Neural progenitor cell (in vitro differentiated cells): Measurements from ENCODE around the gene ARHGAP20. TPM values are rescaled to one million over a fixed set of nuclear protein-coding genes. Genes with fewer than 3 reads are reported as not detected.

Source experiments
- DNase-seq: peaks from one replicate; pipeline ENCODE4 v3.0.0-alpha.2; 2016; ENCODE audit warnings: low spot score
- H2AFZ ChIP-seq: fragments of 200-600 bp; sonication (generic); replicated peaks from 2 replicates; pipeline ENCODE4 v1.6.1; 2016; ENCODE audit warnings: antibody characterized with exemption
- H3F3A ChIP-seq: fragments of 200-600 bp; sonication (generic); 2 replicates; pipeline ENCODE4 v1.6.1; 2016; ENCODE audit warnings: antibody characterized with exemption, low read depth
- H3K27ac ChIP-seq: fragments of 200-600 bp; sonication (generic); 2 replicates; pipeline ENCODE4 v1.5.1; 2016; ENCODE audit warnings: mild to moderate bottlenecking
- H3K27me3 ChIP-seq: fragments of 200-600 bp; sonication (generic); 2 replicates; pipeline ENCODE4 v1.6.1; 2016; ENCODE audit warnings: mild to moderate bottlenecking, moderate library complexity
- H3K36me3 ChIP-seq: fragments of 200-600 bp; sonication (generic); 2 replicates; pipeline ENCODE4 v1.5.1; 2016
- H3K4me1 ChIP-seq: fragments of 200-600 bp; sonication (generic); 2 replicates; pipeline ENCODE4 v1.6.1; 2016; ENCODE audit warnings: mixed run types
- H3K4me2 ChIP-seq: fragments of 200-600 bp; sonication (generic); 2 replicates; pipeline ENCODE4 v1.6.1; 2016
- H3K4me3 ChIP-seq: fragments of 200-600 bp; sonication (generic); 2 replicates; pipeline ENCODE4 v1.5.1; 2016
- H3K79me2 ChIP-seq: fragments of 200-600 bp; sonication (generic); 2 replicates; pipeline ENCODE4 v1.6.1; 2016; ENCODE audit warnings: low read depth
- H3K9ac ChIP-seq: fragments of 200-600 bp; sonication (generic); 2 replicates; pipeline ENCODE4 v1.6.1; 2016
- H3K9me3 ChIP-seq: fragments of 200-600 bp; sonication (generic); 2 replicates; pipeline ENCODE4 v1.5.1; 2016; ENCODE audit warnings: low read depth
- H4K20me1 ChIP-seq: fragments of 200-600 bp; sonication (generic); 2 replicates; pipeline ENCODE4 v1.6.1; 2016; ENCODE audit warnings: low read depth
- H3K27ac Mint-ChIP-seq: 3 replicates; pipeline ENCODE4 v1.8.0; 2021; ENCODE audit warnings: mixed read lengths
- H3K27me3 Mint-ChIP-seq: 2 replicates; pipeline ENCODE4 v1.8.0; 2022; ENCODE audit warnings: low read depth, mild to moderate bottlenecking, inconsistent platforms, moderate library complexity, mixed read lengths; ENCODE audit not compliant: insufficient read depth
- H3K36me3 Mint-ChIP-seq: 3 replicates; pipeline ENCODE4 v1.8.0; 2021; ENCODE audit warnings: mixed read lengths
- H3K4me1 Mint-ChIP-seq: 3 replicates; pipeline ENCODE4 v1.8.0; 2021; ENCODE audit warnings: mixed read lengths
- H3K4me3 Mint-ChIP-seq: 3 replicates; pipeline ENCODE4 v1.8.0; 2021; ENCODE audit warnings: mild to moderate bottlenecking, moderate library complexity, mixed read lengths
- H3K9me3 Mint-ChIP-seq: 3 replicates; pipeline ENCODE4 v1.8.0; 2020; ENCODE audit warnings: mixed read lengths
- CTCF ChIP-seq: fragments of 200-600 bp; sonication (generic); IDR thresholded peaks from 2 replicates; pipeline ENCODE4 v1.5.1; 2017; ENCODE audit warnings: antibody characterized with exemption, mild to moderate bottlenecking
- EZH2 ChIP-seq: fragments of 200-600 bp; sonication (generic); IDR thresholded peaks from 2 replicates; pipeline ENCODE4 v1.6.1; 2017; ENCODE audit warnings: antibody characterized with exemption, mild to moderate bottlenecking, moderate library complexity
- EZH2phosphoT487 ChIP-seq: fragments of 200-600 bp; sonication (generic); IDR thresholded peaks from 2 replicates; pipeline ENCODE4 v1.6.1; 2017; ENCODE audit warnings: antibody characterized with exemption
- total RNA-seq: library from RNA; depleted of rRNA; stranded (reverse); fragments of >200 nt; gene quantifications from 2 replicates; pipeline ENCODE4 v1.2.3, GENCODE V29; 2015; ENCODE audit warnings: low replicate concordance

The ARHGAP20 gene
- total RNA-seq, 1 donor from 2014 or later: not detected

GRCh38 chr11:110601936-110602335 is 110.3 kb downstream of the ARHGAP20 start:
- DNase-seq: no peak
- Histone ChIP-seq H3K36me3 (no peaks in the 10 kb centered on the region), H3K4me1 (no peaks in the 10 kb centered on the region), H3K27ac (no peak overlapping the region), H3K79me2 (no peaks in the 10 kb centered on the region), H2AFZ (no peak overlapping the region), H3K27me3 (peaks cover 18% of the 10 kb centered on the region), H3K4me3 (no peak overlapping the region), H4K20me1 (no peaks in the 10 kb centered on the region), H3K9me3 (no peaks in the 10 kb centered on the region), H3K9ac (no peak overlapping the region), H3K4me2 (no peak overlapping the region), H3F3A (no peaks in the 10 kb centered on the region)
- Mint-ChIP-seq H3K9me3 (peaks cover 3% of the 10 kb centered on the region), H3K36me3 (no peaks in the 10 kb centered on the region), H3K4me3 (no peak overlapping the region), H3K4me1 (peaks cover 3% of the 10 kb centered on the region), H3K27ac (no peak overlapping the region), H3K27me3 (no peaks in the 10 kb centered on the region)
- no peak for TF ChIP-seq CTCF
- TF ChIP-seq EZH2: no peak
- no peak for TF ChIP-seq EZH2phosphoT487

GRCh38 chr11:110600322-110600721 is 111.9 kb downstream of the ARHGAP20 start:
- H3K27me3 Mint-ChIP-seq: no peaks in the 10 kb centered on the region
- no peaks in the 10 kb centered on the region for H3K4me1 Mint-ChIP-seq
- TF ChIP-seq EZH2 (no peak), CTCF (no peak), EZH2phosphoT487 (no peak)
- no peak overlapping the region for H2AFZ ChIP-seq
- no peak overlapping the region for H3K4me3 ChIP-seq
- H3K4me2 ChIP-seq: no peak overlapping the region
- no peaks in the 10 kb centered on the region for H3K4me1 ChIP-seq
- no peak overlapping the region for H3K27ac Mint-ChIP-seq
- H3K9me3 ChIP-seq: no peaks in the 10 kb centered on the region
- no peaks in the 10 kb centered on the region for H4K20me1 ChIP-seq
- H3F3A ChIP-seq: no peaks in the 10 kb centered on the region
- no peak overlapping the region for H3K4me3 Mint-ChIP-seq
- H3K36me3 ChIP-seq: no peaks in the 10 kb centered on the region
- H3K36me3 Mint-ChIP-seq: no peaks in the 10 kb centered on the region
- no peak overlapping the region for H3K9ac ChIP-seq
- H3K27me3 ChIP-seq: peaks cover 13% of the 10 kb centered on the region
- H3K9me3 Mint-ChIP-seq: peaks cover 3% of the 10 kb centered on the region
- H3K27ac ChIP-seq: no peak overlapping the region
- no peaks in the 10 kb centered on the region for H3K79me2 ChIP-seq
- DNase-seq: no peak

- H3K27ac Mint-ChIP-seq: no peak overlapping the region
Measured at GRCh38 chr11:110599207-110599606, 113.0 kb downstream of the ARHGAP20 start.

More at GRCh38 chr11:110599207-110599606, 113.0 kb downstream of the ARHGAP20 start:
- DNase-seq: no peak
- Histone ChIP-seq H3K4me3 (no peak overlapping the region), H3K79me2 (no peaks in the 10 kb centered on the region), H3F3A (no peaks in the 10 kb centered on the region), H3K4me2 (no peak overlapping the region), H3K36me3 (no peaks in the 10 kb centered on the region), H3K9ac (no peak overlapping the region), H2AFZ (no peak overlapping the region), H3K27ac (no peak overlapping the region), H3K9me3 (no peaks in the 10 kb centered on the region), H3K4me1 (no peaks in the 10 kb centered on the region), H3K27me3 (peaks cover 3% of the 10 kb centered on the region), H4K20me1 (no peaks in the 10 kb centered on the region)
- H3K9me3 Mint-ChIP-seq: peaks cover 3% of the 10 kb centered on the region
- H3K4me1 Mint-ChIP-seq: no peaks in the 10 kb centered on the region
- H3K27me3 Mint-ChIP-seq: no peaks in the 10 kb centered on the region
- TF ChIP-seq CTCF: no peak
- no peak for TF ChIP-seq EZH2
- no peak for TF ChIP-seq EZH2phosphoT487
- no peak overlapping the region for H3K4me3 Mint-ChIP-seq
- no peaks in the 10 kb centered on the region for H3K36me3 Mint-ChIP-seq
